Measurements from ENCODE around the gene ST14. TPM values are rescaled to one million over a fixed set of nuclear protein-coding genes. Genes with fewer than 3 reads are reported as not detected.

The ST14 gene
- total and polyA plus RNA-seq, 10 donors, result 7.1 to 25.9 (median 12.5) TPM

DNA sequence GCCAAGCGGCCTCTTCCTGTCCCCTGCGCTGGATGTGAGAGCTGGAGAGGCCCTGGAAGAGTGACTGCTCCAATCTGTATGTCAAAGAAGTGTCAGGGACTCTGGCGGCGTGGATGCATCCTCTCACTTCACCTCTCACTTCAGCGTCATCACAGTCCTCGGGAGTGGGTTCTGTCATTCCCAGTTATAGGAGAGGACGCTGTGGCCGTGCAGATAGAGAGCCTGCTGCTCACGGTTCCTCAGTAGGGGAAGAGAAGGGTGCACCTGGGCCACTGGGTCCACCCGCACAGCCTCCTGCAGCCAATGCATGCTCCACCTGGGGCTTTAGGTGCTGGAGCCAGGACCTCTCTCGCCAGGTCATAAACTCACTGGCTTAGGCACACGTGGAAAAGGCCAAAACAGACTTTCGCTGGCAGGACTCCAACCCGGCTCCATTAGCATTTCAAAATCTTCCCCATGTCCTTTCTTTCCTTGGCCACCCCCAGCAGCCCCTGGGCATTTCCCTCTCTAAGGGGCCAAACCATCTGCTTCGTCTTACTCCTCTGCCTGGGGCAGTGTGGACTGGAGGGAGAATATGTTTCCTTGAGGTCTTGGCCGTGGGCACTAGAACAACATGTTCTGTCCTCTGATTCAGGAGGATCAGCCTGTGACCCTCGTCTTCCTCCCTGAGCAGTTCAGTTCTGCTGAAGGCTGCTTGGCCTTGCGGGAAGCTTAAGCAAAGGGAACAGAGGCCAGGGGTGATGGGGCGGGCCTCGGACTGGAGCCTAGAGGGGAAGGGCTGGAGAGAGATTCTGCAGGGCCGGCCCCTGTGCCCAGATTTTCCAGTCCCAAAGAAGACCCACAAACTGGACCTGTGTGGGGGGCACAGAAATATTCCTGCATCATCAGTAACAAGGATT, 57.8 kb downstream of the ST14 start:
- peaks cover 0 to 9% (median 8%) of the 10 kb centered on the region in 6 donors for H3K4me1 ChIP-seq
- H3K27me3 ChIP-seq (replicated peaks in 1 of 7), result peaks cover 0 to 8% (median 0%) of the 10 kb centered on the region in 7 donors
- H3K9me3 ChIP-seq, result no peaks in the 10 kb centered on the region
- DNase-seq, result peak; percentile 61
- no peak overlapping the region for H3K27ac ChIP-seq
- TF ChIP-seq POLR2A (IDR thresholded peaks at IDR 0.05), result no peak
- TF ChIP-seq, protein P1, sequence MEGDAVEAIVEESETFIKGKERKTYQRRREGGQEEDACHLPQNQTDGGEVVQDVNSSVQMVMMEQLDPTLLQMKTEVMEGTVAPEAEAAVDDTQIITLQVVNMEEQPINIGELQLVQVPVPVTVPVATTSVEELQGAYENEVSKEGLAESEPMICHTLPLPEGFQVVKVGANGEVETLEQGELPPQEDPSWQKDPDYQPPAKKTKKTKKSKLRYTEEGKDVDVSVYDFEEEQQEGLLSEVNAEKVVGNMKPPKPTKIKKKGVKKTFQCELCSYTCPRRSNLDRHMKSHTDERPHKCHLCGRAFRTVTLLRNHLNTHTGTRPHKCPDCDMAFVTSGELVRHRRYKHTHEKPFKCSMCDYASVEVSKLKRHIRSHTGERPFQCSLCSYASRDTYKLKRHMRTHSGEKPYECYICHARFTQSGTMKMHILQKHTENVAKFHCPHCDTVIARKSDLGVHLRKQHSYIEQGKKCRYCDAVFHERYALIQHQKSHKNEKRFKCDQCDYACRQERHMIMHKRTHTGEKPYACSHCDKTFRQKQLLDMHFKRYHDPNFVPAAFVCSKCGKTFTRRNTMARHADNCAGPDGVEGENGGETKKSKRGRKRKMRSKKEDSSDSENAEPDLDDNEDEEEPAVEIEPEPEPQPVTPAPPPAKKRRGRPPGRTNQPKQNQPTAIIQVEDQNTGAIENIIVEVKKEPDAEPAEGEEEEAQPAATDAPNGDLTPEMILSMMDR (IDR thresholded peaks at IDR 0.05 in 8 of 11, conservative IDR thresholded peaks at IDR 0.05 in 3 of 11), result no peak
- TF ChIP-seq POLR2AphosphoS5 (IDR thresholded peaks at IDR 0.05), result no peak
- H3K36me3 ChIP-seq, result no peaks in the 10 kb centered on the region
- WGBS, 5 donors, result 70 to 83% (median 74%) methylated on average over 11 to 21 of the region's 21 CpGs
- H3K4me3 ChIP-seq, result no peak overlapping the region
- intact Hi-C loops (cut with DNase I; ENCODE audit: low total_unique reads), result loop anchor here (10.0 kb wide), 1 partner anchor 207 kb away; the partner anchor contains the start of gene ADAMTS8

GRCh38 chr11:130218501-130219070, 59.0 kb downstream of the ST14 start:
- TF ChIP-seq POLR2A (IDR thresholded peaks at IDR 0.05), result no peak
- peak in 1 of 3 donors; percentile 12 for TF ChIP-seq POLR2AphosphoS5 (IDR thresholded peaks at IDR 0.05)
- Histone ChIP-seq H3K4me3 (no peak overlapping the region), H3K27ac (no peak overlapping the region), H3K27me3 (replicated peaks in 1 of 7) (peaks cover 0 to 4% (median 0%) of the 10 kb centered on the region in 7 donors), H3K4me1 (no peaks in the 10 kb centered on the region), H3K36me3 (no peaks in the 10 kb centered on the region), H3K9me3 (no peaks in the 10 kb centered on the region)
- no peak for DNase-seq
- intact Hi-C loops (cut with DNase I; ENCODE audit: low total_unique reads), result loop anchor here (10.0 kb wide), 1 partner anchor 206 kb away; the partner anchor contains the start of gene ADAMTS8
- WGBS, 5 donors, result 80 to 93% (median 90%) methylated on average over 10 to 14 of the region's 14 CpGs

DNA sequence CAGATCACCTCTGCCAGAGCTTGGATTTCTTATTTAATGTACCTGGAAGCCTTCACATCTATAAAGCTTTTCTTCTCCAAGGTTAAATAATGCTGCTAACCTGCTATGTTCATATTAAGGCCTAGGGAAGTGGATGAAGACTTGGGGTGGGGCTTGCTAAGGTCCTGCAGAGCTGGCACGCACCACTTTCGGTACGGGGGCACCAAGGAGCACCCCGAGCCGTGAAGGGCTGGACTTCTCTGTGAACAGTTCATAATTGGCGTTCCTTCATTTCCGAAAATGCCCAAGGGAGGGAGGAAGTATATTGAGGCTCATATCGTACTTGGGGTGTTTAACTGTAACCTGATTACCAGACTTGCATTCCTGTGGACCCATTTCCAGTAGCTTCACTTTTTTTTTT, 59.6 kb downstream of the ST14 start:
- Histone ChIP-seq H3K4me1 (no peaks in the 10 kb centered on the region), H3K9me3 (no peaks in the 10 kb centered on the region), H3K27ac (no peak overlapping the region), H3K27me3 (replicated peaks in 1 of 7) (peaks cover 0 to 4% (median 0%) of the 10 kb centered on the region in 7 donors), H3K36me3 (no peaks in the 10 kb centered on the region), H3K4me3 (no peak overlapping the region)
- intact Hi-C loops (cut with DNase I; ENCODE audit: low total_unique reads), result loop anchor here (10.0 kb wide), 1 partner anchor 206 kb away; the partner anchor contains the start of gene ADAMTS8
- no peak for TF ChIP-seq POLR2AphosphoS5 (IDR thresholded peaks at IDR 0.05)
- TF ChIP-seq, protein P1 (IDR thresholded peaks at IDR 0.05 in 8 of 11, conservative IDR thresholded peaks at IDR 0.05 in 3 of 11), result no peak
- TF ChIP-seq POLR2A (IDR thresholded peaks at IDR 0.05), result no peak
- WGBS, 5 donors, result 94 to 99% (median 95%) methylated on average over 8 of the region's 8 CpGs
- DNase-seq, result no peak

DNA sequence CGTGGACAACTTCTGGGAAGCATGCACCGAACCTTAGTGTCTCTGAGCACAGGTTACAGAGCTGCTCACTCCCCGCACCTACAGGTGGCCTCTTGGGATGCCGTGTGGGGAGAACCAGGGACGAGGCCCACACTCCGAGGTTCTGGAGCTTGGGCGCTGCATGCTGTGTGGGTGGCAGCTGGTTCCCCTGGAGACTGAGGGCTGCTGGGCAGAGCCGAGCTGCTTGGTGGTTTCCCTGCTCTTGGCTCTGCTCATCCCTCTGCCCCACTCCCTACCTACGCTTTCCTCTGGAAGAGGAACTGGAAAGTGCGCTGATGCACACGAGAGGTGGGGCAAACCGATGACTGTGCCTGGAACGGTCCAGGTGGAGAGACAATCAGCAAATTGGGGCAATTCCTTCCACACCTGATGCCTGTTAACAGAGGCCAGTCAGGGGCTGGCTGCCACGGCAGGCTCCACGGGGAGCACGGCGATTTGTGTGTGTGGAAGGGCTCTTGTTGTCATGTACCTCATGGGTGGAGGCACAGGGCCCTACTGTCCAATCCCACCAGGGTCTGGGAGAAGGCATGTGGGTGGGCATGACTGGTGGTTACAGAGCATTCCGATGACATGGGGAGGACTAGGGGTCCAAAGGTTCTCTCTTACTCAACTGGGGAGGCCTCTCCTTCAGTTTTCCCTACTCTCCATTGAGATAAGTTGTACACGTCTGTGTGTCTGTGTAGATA, 60.9 kb downstream of the ST14 start:
- Histone ChIP-seq H3K4me1 (no peaks in the 10 kb centered on the region), H3K4me3 (no peak overlapping the region), H3K36me3 (peaks cover 0 to 4% (median 0%) of the 10 kb centered on the region in 6 donors), H3K9me3 (no peaks in the 10 kb centered on the region), H3K27ac (no peak overlapping the region), H3K27me3 (replicated peaks in 1 of 7) (no peaks in the 10 kb centered on the region)
- 83 to 97% (median 91%) methylated on average over 13 to 19 of the region's 19 CpGs for WGBS, 5 donors
- DNase-seq, result peak; percentile 65
- peak in 1 of 3 donors; percentile 25 for TF ChIP-seq POLR2AphosphoS5 (IDR thresholded peaks at IDR 0.05)
- TF ChIP-seq, protein P1 (IDR thresholded peaks at IDR 0.05 in 8 of 11, conservative IDR thresholded peaks at IDR 0.05 in 3 of 11), result no peak
- intact Hi-C loops (cut with DNase I; ENCODE audit: low total_unique reads), result no loop called here
